Type B pancreatic cell (in vitro differentiated cells): ENCODE data around the gene ST7L. TPM values are rescaled to one million over a fixed set of nuclear protein-coding genes. Genes with fewer than 3 reads are reported as not detected.

ENCODE experiments used
- DNase-seq: peaks from one replicate; pipeline ENCODE4 v3.0.0; 2021; ENCODE audit warnings: mixed read lengths; ENCODE audit not compliant: unreplicated experiment; ENCODE audit errors: extremely low spot score
- H3K27ac Mint-ChIP-seq: 2 replicates; pipeline ENCODE4 v1.8.0; 2021; ENCODE audit warnings: mild to moderate bottlenecking, mixed read lengths
- H3K27me3 Mint-ChIP-seq: 2 replicates; pipeline ENCODE4 v1.8.0; 2021; ENCODE audit warnings: mixed read lengths
- H3K36me3 Mint-ChIP-seq: 2 replicates; pipeline ENCODE4 v1.8.0; 2021; ENCODE audit warnings: mixed read lengths
- H3K4me1 Mint-ChIP-seq: one replicate; pipeline ENCODE4 v1.8.0; 2021; ENCODE audit warnings: mixed read lengths; ENCODE audit not compliant: unreplicated experiment
- H3K4me3 Mint-ChIP-seq: 2 replicates; pipeline ENCODE4 v1.8.0; 2021; ENCODE audit warnings: mild to moderate bottlenecking, mixed read lengths
- H3K9me3 Mint-ChIP-seq: 2 replicates; pipeline ENCODE4 v1.8.0; 2021; ENCODE audit warnings: mixed read lengths
- CTCF ChIP-seq: fragments of 200-600 bp; sonication (generic); conservative IDR thresholded peaks from 2 replicates; pipeline ENCODE4 v1.5.0; 2021; ENCODE audit warnings: antibody characterized with exemption, mild to moderate bottlenecking
- total RNA-seq: library from RNA; stranded (reverse); gene quantifications from 2 replicates; pipeline ENCODE4 v1.2.1, GENCODE V29; 2021; ENCODE audit warnings: low replicate concordance

ST7L gene
- total RNA-seq, 1 donor from 2014 or later = 22.0 TPM

GRCh38 chr1:112589766-112590165 is 29.2 kb downstream of the ST7L start:
- no peak overlapping the region for H3K27ac Mint-ChIP-seq
- peaks cover 27% of the 10 kb centered on the region for H3K36me3 Mint-ChIP-seq
- TF ChIP-seq CTCF = no peak
- no peaks in the 10 kb centered on the region for H3K4me1 Mint-ChIP-seq
- H3K9me3 Mint-ChIP-seq = peaks cover 6% of the 10 kb centered on the region
- no peak for DNase-seq
- no peak overlapping the region for H3K4me3 Mint-ChIP-seq
- no peaks in the 10 kb centered on the region for H3K27me3 Mint-ChIP-seq

GRCh38 chr1:112583366-112583765 is 35.6 kb downstream of the ST7L start:
- H3K4me1 Mint-ChIP-seq = no peaks in the 10 kb centered on the region
- no peaks in the 10 kb centered on the region for H3K27me3 Mint-ChIP-seq
- no peak overlapping the region for H3K4me3 Mint-ChIP-seq
- no peak for TF ChIP-seq CTCF
- DNase-seq = no peak
- no peaks in the 10 kb centered on the region for H3K9me3 Mint-ChIP-seq
- no peak overlapping the region for H3K27ac Mint-ChIP-seq
- H3K36me3 Mint-ChIP-seq = peaks cover 24% of the 10 kb centered on the region

- H3K27me3 Mint-ChIP-seq = no peaks in the 10 kb centered on the region
These were observed 37.3 kb downstream of the ST7L start for GRCh38 chr1:112581586-112582192.

GRCh38 chr1:112579801-112580510 is 39.0 kb downstream of the ST7L start:
- H3K4me3 Mint-ChIP-seq = no peak overlapping the region
- DNase-seq = no peak
- H3K36me3 Mint-ChIP-seq = peaks cover 40% of the 10 kb centered on the region
- no peak for TF ChIP-seq CTCF
- no peaks in the 10 kb centered on the region for H3K27me3 Mint-ChIP-seq
- no peaks in the 10 kb centered on the region for H3K9me3 Mint-ChIP-seq
- H3K27ac Mint-ChIP-seq = no peak overlapping the region
- no peaks in the 10 kb centered on the region for H3K4me1 Mint-ChIP-seq

More at GRCh38 chr1:112581586-112582192, 37.3 kb downstream of the ST7L start:
- Mint-ChIP-seq H3K9me3 (no peaks in the 10 kb centered on the region), H3K4me1 (no peaks in the 10 kb centered on the region), H3K4me3 (no peak overlapping the region), H3K27ac (no peak overlapping the region), H3K36me3 (peaks cover 27% of the 10 kb centered on the region)
- no peak for DNase-seq
- no peak for TF ChIP-seq CTCF

- no peak for DNase-seq
- no peak for TF ChIP-seq CTCF
- no peak overlapping the region for H3K4me3 Mint-ChIP-seq
- peaks cover 30% of the 10 kb centered on the region for H3K36me3 Mint-ChIP-seq
- no peaks in the 10 kb centered on the region for H3K27me3 Mint-ChIP-seq
- H3K27ac Mint-ChIP-seq = no peak overlapping the region
- H3K4me1 Mint-ChIP-seq = no peaks in the 10 kb centered on the region
- H3K9me3 Mint-ChIP-seq = no peaks in the 10 kb centered on the region
These were observed 42.7 kb downstream of the ST7L start for GRCh38 chr1:112576240-112576639.
